Urinary bladder (tissue), 4 donors: Measurements from ENCODE around the gene KRT80. TPM values are rescaled to one million over a fixed set of nuclear protein-coding genes. Genes with fewer than 3 reads are reported as not detected.

Experiments used
- DNase-seq: peaks from one replicate; pipeline ENCODE4 v3.0.0-alpha.2; 2015; ENCODE audit errors: extremely low spot score
- H3K27ac ChIP-seq: one replicate; pipeline ENCODE4 v1.5.1; 2013; ENCODE audit warnings: low read depth, mild to moderate bottlenecking, moderate library complexity
- H3K36me3 ChIP-seq: one replicate; pipeline ENCODE4 v1.6.1; 2013; ENCODE audit warnings: mild to moderate bottlenecking, moderate library complexity; ENCODE audit not compliant: insufficient read depth
- H3K4me1 ChIP-seq: one replicate; pipeline ENCODE4 v1.6.1; 2013; ENCODE audit warnings: mild to moderate bottlenecking, moderate library complexity; ENCODE audit not compliant: insufficient read depth
- H3K4me3 ChIP-seq: one replicate; pipeline ENCODE4 v1.5.1; 2013; ENCODE audit warnings: low read depth, low read length
- WGBS: extraction: QIAGEN DNeasy Blood & Tissue Kit; methylation state at CpG from one replicate; pipeline ENCODE4 v1.1.7; 2013; 5-methylcytosine and 5-hydroxymethylcytosine counted together
- polyA plus RNA-seq: library from polyadenylated mRNA; stranded (reverse); fragments of 200-250 nt; gene quantifications from one replicate; pipeline ENCODE4 v1.2.3, GENCODE V29; 2013
- total RNA-seq: library from RNA; depleted of rRNA; stranded (reverse); fragments of >200 nt; gene quantifications from one replicate; pipeline ENCODE4 v1.2.3, GENCODE V29; 2014
- donor health status: healthy with polysubstance abuse.
- donor health status: healthy.

The KRT80 gene
- total and polyA plus RNA-seq, 2 donors, result 1.7 to 3.0 TPM

DNA sequence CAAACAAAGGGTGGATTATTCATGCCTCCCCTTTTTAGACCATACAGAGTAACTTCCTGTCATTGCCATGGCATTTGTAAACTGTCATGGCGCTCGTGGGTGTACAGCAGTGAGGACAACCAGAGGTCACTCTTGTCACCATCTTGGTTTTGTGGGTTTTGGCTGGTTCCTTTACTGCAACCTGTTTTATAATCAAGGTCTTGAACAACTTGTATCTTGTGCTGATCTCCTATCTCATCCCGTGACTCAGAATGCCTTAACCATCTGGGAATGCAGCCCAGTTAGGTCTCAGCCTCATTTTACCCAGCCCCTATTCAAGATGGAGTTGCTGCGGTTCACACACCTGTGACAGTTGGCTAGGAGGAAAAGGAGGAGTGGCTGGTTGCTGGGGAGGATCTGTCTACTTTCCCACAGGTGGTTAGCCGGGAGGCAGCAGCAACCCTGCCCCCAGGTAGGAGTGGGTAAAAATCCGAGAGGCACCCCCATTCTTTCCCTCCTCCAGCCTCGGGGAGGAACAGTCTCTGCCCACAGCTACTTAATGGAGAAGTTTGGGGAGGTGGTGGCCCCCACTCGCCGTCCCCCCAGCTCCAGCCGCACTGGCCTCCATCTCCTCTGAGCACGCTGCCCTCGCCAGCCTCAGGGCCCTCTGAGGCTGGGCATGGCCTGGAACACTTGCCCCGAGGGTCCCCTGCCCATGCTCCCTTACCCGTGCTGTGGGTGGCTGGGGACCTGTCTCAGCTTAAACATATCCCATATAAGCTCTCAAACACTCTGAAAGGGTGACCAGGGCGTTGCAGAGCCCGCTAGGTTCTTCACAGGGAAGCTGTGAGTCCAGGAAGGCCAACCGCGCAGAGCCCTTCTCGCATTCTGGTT lies 70.6 kb downstream of the KRT80 start:
- no peaks in the 10 kb centered on the region for H3K36me3 ChIP-seq
- WGBS, result 67% methylated on average over 19 of the region's 19 CpGs

DNA sequence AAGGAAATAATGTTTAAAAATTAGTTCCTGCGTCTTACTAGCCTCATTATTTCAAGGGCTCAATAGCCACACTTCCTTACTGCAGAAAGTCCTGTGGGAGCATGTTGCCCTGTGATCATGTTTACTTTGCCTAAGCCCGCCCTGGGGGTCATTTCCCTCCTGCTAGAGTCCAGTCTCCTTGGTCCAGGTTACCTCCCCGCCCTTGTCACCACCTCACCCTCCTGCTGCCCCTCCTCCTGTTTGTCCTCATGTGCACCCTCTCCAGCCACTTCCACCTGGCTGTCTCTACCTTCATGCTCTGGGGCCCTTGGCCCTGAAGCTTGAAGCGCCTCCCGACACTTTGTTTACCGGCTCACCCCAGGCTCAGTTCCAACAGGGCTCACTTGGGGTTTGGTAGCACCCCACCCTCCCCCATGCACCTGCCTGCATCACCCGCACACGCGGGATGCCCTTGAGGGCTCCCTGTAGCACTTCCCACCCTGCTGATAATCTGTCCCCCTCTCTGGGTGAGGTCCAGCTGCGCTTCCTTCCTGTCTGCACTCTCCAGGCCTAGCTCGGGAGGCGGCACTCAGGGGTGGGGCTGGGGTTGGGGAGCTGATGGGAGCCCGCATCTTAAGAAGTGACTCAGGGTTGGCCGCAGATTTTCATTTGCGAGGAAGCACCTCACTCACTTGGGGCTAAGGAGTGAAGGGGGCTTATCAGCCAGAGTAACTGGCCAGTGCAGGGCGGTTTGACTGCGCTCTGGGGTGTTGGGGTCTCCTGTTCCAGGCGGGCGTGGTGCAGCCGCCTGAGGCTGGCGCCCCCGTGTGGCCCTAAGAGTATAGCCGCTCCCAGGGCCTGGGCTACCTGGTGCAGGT lies 72.2 kb downstream of the KRT80 start:
- H3K36me3 ChIP-seq, result no peaks in the 10 kb centered on the region
- DNase-seq, result no peak
- no peak overlapping the region for H3K4me3 ChIP-seq
- 28% methylated on average over 23 of the region's 23 CpGs for WGBS
- H3K4me1 ChIP-seq, result no peaks in the 10 kb centered on the region
- no peak overlapping the region for H3K27ac ChIP-seq

More for the DNA sequence above, 70.6 kb downstream of the KRT80 start:
- no peak for DNase-seq
- Histone ChIP-seq H3K4me1 (no peaks in the 10 kb centered on the region), H3K27ac (no peak overlapping the region), H3K4me3 (no peak overlapping the region)

Other genes starting within 250 kb of the KRT80 start
- 9.5 TPM for gene ACVR1B, start 240.3 kb downstream of the KRT80 start, total RNA-seq
- gene ACVR1B, start 240.3 kb downstream of the KRT80 start, polyA plus RNA-seq, result 14.8 TPM
- 13.0 TPM for gene TAMALIN, start 185.1 kb downstream of the KRT80 start, total RNA-seq
- gene TAMALIN, start 185.1 kb downstream of the KRT80 start, polyA plus RNA-seq, result 51.8 TPM
- 18.3 TPM for gene NR4A1, start 140.6 kb downstream of the KRT80 start, total RNA-seq
- gene NR4A1, start 140.6 kb downstream of the KRT80 start, polyA plus RNA-seq, result 307 TPM
- gene ATG101, start 122.0 kb downstream of the KRT80 start, total RNA-seq, result 20.4 TPM
- 46.4 TPM for gene ATG101, start 122.0 kb downstream of the KRT80 start, polyA plus RNA-seq
- 3.4 TPM for gene SMIM41, start 112.3 kb downstream of the KRT80 start, total RNA-seq
- gene SMIM41, start 112.3 kb downstream of the KRT80 start, polyA plus RNA-seq, result 5.5 TPM
- 147 TPM for gene KRT7, start 41.2 kb upstream of the KRT80 start, total RNA-seq
- gene KRT7, start 41.2 kb upstream of the KRT80 start, polyA plus RNA-seq, result 158 TPM
- gene KRT86, start 82.6 kb upstream of the KRT80 start, total RNA-seq, result not detected
- gene KRT86, start 82.6 kb upstream of the KRT80 start, polyA plus RNA-seq, result 0.15 TPM
- gene KRT81, start 99.5 kb upstream of the KRT80 start, total RNA-seq, result not detected
- not detected for gene KRT81, start 99.5 kb upstream of the KRT80 start, polyA plus RNA-seq
- gene KRT83, start 129.4 kb upstream of the KRT80 start, total RNA-seq, result not detected
- not detected for gene KRT83, start 129.4 kb upstream of the KRT80 start, polyA plus RNA-seq
- not detected for gene KRT85, start 175.5 kb upstream of the KRT80 start, total RNA-seq
- not detected for gene KRT85, start 175.5 kb upstream of the KRT80 start, polyA plus RNA-seq
- gene KRT84, start 193.6 kb upstream of the KRT80 start, total RNA-seq, result not detected
- not detected for gene KRT84, start 193.6 kb upstream of the KRT80 start, polyA plus RNA-seq
- not detected for gene KRT82, start 214.3 kb upstream of the KRT80 start, total RNA-seq
- gene KRT82, start 214.3 kb upstream of the KRT80 start, polyA plus RNA-seq, result 0.06 TPM
- gene KRT75, start 242.4 kb upstream of the KRT80 start, total RNA-seq, result not detected
- not detected for gene KRT75, start 242.4 kb upstream of the KRT80 start, polyA plus RNA-seq